Raji (cell line): ENCODE measurements around the gene YAP1.

Experiments used
- POLR2A ChIP-seq: IDR thresholded peaks from 2 replicates; pipeline ENCODE4 v1.6.1; 2011; ENCODE audit warnings: low read depth, low read length, control low read depth; ENCODE audit not compliant: insufficient read depth

YAP1 gene

GRCh38 chr11:102172127-102172848 lies 62.0 kb downstream of the YAP1 start:
- TF ChIP-seq POLR2A: no peak

DNA sequence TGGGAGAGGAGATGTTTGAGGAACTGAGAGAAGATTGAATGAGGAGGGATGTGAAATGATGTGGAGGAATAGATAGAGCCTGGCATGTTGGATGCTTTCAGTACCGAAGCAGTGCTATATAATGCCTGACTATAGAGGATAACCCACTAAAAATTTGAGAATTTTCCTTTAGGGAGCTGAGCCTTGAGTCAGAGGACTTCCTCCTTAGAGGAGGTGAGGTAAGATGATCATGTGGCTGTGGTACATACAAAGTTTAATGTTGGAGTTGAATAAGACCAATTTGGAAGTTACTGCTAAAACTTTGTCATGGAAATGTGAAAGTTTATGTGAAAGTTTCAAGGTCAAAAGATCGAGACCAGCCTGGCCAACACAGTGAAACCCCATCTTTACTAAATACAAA lies 66.9 kb downstream of the YAP1 start:
- no peak for TF ChIP-seq POLR2A

GRCh38 chr11:102177974-102178631 lies 67.9 kb downstream of the YAP1 start:
- TF ChIP-seq POLR2A: no peak

- no peak for TF ChIP-seq POLR2A
Observed at GRCh38 chr11:102179371-102179770, 69.1 kb downstream of the YAP1 start.

GRCh38 chr11:102184269-102184987 lies 74.2 kb downstream of the YAP1 start:
- TF ChIP-seq POLR2A: no peak

- TF ChIP-seq POLR2A: no peak
Observed at GRCh38 chr11:102186551-102187191, 76.4 kb downstream of the YAP1 start.

DNA sequence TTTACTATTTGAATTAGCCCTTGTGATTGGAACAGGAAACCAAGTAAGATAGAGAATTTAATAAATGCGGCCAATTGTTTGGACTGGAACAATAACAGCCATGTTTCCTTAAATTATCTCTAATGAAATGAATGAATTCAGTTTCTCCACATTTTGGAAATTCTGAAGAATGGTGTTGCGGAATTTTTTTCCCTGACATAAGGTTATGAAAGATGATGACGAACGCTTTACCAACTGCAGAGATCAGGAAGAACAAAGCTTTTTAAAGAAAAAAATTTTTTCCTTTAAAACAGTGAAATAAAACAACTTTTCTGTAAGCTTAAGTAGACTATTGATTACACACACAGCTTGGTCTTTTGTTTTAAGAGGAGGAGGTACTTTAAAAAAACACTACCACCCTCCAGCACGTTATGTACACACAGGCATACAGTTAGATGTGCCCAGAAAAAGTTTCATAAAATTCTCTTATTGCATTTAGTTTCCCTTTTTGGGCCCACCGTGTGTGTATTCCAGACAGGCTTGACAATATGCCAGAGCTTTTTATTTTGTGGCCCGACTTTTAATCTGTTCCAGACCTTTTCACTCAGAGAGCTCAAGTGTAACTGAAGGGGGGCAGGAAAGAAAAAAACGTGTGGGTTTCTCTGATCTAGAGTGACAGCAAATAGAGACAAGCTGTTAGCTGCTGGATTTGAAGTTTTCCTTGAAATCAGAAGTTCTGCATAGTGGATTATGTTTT lies 77.3 kb downstream of the YAP1 start:
- no peak for TF ChIP-seq POLR2A

DNA sequence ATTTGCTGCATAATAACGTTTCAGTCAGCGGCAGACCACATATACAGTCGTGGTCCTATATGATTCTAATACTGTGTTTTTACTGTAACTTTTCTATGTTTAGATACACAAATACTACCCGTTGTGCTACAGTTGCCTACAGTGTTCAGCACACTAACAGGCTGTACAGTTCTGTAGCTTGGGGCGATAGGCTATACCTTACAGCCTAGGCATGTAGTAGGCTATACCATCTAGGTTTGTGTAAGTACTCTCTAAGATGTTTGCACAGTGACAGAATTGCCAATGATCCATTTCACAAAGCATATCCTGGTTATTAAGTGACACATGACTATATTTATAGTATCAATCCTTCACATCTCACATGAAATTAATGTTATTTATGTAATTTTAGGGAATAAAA lies 78.2 kb downstream of the YAP1 start:
- no peak for TF ChIP-seq POLR2A

- TF ChIP-seq POLR2A: no peak
Observed at GRCh38 chr11:102191832-102192231, 81.6 kb downstream of the YAP1 start.

DNA sequence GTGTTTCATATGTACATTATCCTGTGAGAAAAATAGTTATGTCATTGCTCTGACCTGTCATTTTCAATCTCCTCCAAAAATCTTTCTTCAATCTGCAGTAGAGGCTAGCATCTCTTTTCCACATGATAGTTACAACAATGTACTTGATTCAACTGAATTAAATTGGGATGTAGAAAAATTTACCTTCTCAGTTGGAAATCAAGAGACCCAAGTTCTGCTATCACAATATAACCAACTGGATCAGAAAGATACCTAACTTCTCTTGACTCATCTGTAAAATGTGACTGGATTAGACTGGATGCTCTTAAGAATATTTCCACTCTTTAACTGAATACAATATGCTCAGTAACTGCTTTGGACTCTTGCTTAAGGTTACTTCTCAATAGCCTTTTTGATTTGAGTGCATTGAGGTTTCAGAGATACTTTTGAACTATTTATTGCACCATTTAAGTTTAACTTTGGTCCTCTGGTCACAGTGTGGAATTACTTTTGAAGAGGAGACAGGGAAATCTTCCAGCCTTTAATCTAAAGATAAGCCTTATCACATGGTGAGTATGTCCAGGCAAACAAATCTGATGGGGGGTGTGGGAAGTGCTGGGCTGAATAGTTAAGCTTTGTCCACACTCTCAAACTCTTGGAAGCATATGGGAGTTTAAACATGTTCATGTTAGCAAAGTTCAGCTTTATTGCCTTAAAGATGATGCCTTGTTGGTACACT lies 82.3 kb downstream of the YAP1 start:
- no peak for TF ChIP-seq POLR2A

DNA sequence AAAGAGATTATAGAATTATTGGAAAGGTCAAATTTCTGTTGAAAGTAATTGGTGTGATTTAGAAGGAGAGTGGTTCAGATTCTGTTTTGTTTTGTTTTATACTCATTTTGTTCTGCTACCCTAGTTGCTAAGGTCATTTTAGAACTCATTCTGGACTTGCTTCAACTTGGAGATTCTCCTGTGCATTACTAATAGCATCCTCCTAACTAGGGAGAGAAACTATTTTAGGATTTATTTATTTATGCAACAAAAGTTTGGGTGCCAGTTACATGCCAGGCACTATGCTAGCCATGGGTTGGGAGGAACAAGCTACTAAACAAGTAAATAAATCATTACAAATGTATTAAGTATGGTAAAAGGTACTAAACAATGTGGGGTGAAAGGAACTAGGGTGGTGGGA lies 84.0 kb downstream of the YAP1 start:
- TF ChIP-seq POLR2A: no peak

DNA sequence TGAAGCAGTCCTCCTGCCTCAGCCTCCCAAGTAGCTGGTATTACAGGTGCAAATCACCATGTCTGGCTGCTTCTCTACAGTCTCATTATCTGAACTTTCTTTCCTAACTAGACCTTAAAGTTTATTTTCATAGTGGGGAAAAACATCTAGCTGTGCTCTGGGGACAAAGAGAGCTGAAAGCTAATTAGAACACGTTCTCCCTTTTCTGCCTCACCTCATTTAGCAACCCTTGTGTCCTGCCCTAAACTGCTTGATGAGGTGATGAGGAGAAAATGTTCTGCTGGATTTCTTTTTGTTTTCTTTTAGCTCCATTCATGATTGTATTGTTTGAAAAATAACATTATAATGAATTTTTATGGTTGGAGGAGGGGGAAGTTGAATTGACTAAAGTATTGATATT lies 84.7 kb downstream of the YAP1 start:
- no peak for TF ChIP-seq POLR2A

DNA sequence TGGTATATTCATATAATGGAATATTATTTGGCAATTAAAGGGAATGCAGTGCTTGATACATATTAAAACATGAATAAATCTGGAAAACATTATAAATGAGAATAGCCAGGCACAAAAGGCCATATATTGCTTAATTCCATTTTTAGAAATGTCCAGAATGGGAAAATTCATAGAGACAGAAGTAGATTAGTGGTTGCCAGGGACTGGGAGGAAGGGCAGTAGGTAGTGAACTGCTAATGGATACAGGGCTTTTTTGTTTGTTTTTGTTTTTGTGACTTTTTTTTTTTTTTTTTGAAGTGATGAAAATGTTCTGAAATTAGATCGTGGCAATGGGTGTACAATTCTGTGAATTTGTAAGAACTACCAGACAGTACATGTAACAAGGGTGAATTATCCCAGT lies 86.1 kb downstream of the YAP1 start:
- no peak for TF ChIP-seq POLR2A

DNA sequence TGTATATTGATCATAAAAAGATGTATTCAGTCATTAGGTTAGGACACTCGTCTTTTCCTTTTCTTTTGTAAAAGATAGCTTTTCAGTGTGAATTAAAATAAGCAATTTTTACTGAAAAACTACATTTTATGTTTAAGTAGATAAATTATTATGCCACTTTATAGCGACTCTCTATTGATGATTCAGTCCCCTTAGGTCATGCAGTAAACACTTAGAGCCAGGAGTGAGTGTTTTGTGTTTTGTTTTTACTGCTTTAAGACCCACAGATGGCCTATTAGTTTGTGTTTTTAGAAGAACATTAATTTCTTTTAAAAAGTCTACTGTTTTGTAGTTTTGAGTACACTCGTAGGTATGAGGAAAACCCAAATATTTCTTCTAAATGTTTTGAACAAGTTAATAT lies 86.6 kb downstream of the YAP1 start:
- no peak for TF ChIP-seq POLR2A
